GM19468 (cell line): ENCODE measurements around the gene PLK5.

ENCODE experiments used
- ATAC-seq: cut with Tn5 transposase; IDR thresholded peaks from one replicate; pipeline ENCODE4 v1.9.1; 2021; ENCODE audit warnings: mild to moderate bottlenecking, moderate library complexity, moderate number of reproducible peaks; ENCODE audit not compliant: unreplicated experiment; ENCODE audit errors: extremely low read depth

PLK5 gene

DNA sequence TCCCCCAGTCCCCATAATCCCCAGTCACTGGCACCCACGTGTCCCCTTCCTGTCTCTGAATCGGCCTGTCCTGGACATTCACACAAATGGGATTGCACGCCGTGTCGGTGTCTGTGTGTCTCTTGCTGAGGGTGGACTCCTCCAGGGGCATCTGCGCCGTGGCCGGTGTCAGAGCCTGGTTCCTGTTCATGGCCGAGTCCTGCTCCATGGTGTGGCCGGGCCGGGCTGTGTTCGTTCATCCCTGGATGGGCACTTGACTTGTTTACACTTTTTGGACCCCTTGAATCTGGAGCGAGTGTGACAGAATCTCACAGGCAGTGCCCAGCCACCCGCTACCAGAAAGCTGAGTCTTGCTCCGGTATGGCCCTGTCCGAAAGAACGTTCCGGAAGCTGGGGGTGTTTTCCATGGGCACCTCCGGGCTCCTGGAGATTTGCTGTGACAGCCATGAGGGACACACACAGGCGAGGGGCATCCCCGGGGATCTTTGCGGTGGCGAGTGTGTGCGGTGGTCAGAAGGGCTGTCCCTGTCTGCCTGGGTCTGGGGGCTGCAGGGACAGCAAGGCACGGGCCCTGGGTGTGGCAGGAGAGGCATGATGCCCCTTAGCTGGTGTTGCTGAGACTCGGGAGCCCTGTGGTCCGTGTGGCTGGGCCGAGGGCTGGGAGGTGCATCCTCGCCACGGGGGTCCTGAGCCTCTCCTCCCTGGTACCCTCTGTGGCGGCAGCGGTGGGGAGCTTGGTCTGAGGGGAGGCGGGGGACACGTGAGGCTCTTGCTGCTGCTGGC, 50.7 kb downstream of the PLK5 start:
- ATAC-seq = no peak

DNA sequence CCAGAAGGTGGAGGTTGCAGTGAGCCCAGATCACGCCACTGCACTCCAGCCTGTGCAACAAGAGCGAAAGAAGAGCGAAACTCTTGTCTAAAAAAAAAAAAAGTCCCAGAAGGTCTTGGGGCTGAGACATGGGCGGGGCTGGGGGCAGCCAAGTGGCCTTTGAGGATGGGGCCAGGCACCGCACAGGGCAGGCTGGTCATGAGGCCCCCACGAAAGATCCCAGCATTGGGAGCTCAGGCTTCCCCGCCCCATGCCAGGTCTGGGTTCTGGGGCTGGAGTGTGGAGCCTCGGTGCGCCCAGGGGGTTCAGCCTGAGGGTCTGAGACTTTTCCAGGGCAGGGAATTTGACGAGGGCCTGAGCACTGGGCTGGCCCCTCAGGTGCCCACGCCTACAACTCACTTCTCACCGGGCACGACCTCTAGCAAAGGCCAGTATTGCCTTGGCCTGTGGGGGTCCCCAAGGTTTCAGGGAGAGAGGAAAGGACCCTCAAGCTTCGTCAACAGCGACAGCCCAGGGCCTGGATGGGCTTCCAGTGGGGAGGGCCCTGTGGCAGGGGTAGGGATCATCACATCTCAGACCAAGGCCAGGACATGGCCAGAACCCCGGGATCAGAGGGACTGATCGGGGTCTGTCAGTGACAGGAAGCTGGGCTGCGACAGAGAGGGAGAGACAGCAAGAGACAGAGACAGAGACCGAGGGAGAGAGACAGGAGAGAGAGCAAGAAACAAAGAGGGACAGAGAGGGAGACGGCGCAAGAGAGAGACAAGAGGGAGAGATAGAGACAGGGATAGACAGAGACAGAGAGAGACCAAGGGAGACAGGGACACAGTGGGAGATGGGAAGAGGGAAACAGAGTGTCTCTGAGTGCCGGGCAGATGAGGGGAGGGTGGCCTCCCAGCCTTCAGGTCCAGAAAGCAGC, 51.7 kb downstream of the PLK5 start:
- no peak for ATAC-seq

- ATAC-seq = no peak
These were observed 52.6 kb downstream of the PLK5 start for GRCh38 chr19:1576242-1577089.

- ATAC-seq = no peak
These were observed 53.4 kb downstream of the PLK5 start for GRCh38 chr19:1577090-1577928.

DNA sequence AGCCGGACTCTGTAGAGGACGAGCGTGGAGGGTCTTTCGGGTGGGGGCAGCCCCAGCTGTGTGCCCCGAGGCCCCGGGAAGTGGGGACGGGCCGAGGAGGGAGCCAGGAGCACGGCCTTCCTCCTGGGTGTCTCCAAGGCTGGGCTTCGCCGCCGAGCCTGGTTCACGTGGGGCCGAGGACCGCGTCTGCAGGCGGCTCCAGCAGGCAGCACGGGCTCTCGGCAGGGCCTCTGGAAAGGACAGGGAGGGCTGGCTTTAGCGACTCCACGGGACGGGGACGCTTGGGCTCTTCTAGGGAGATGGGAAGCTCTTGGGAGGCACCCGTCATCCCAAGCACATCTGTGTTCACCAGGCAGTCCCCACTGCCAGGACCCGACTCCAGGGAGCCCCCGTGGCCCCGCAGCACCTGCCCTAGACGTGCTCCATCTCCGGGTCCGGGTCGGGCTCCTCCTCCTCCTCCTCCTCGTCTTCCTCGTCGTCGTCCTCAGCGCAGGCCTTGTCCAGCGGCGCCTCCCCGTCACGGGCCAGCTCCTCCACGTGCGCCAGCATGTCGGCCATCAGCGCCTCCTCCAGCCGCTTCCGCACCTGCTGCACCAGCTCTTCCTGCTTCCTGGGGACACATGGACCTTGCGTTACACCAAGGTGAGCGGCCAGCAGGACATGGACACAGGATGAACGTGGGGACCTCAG, 54.2 kb downstream of the PLK5 start:
- ATAC-seq = no peak

DNA sequence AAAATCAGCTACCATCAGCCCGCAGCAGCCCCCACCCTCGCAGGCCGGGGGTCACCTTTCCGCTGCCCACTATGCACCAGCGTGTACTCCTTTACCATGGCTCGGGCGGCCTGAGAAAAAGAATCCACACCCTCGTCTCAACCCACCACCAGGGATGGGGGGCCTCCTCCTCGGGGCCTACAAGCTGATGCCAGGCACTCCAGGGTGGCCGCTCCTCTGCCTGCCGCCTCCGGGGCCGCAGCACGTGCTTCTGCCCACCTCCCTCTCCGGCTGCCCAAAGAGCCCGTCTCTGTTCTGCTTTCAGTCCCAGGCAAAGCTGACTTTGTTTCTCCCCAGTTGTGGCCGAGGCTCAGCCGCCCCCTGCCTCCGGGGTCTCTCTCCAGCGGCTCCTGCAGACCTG, 55.3 kb downstream of the PLK5 start:
- ATAC-seq = no peak

- no peak for ATAC-seq
These were observed 56.5 kb downstream of the PLK5 start for GRCh38 chr19:1580382-1580781.

DNA sequence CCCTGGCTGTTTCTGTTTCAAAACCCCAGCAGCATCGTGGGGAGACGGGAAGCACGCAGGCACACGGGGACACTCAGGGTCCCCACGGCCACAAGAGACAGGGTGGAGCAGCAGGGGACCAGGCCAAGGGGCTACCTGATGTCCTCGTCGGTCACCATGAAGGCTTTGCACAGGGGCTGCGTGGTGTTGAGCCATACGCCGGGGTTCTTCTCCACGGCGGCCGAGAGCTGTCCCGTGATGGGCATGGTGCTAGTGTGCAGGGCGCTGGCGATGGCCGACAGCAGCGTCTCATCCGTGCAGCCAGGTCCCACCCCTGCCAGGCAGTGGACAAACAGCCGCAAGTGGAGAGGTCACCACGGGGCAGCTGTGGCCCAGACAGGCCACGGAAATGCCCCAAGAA, 57.1 kb downstream of the PLK5 start:
- ATAC-seq = no peak

- ATAC-seq = no peak
These were observed 58.3 kb downstream of the PLK5 start for GRCh38 chr19:1582201-1582600.

DNA sequence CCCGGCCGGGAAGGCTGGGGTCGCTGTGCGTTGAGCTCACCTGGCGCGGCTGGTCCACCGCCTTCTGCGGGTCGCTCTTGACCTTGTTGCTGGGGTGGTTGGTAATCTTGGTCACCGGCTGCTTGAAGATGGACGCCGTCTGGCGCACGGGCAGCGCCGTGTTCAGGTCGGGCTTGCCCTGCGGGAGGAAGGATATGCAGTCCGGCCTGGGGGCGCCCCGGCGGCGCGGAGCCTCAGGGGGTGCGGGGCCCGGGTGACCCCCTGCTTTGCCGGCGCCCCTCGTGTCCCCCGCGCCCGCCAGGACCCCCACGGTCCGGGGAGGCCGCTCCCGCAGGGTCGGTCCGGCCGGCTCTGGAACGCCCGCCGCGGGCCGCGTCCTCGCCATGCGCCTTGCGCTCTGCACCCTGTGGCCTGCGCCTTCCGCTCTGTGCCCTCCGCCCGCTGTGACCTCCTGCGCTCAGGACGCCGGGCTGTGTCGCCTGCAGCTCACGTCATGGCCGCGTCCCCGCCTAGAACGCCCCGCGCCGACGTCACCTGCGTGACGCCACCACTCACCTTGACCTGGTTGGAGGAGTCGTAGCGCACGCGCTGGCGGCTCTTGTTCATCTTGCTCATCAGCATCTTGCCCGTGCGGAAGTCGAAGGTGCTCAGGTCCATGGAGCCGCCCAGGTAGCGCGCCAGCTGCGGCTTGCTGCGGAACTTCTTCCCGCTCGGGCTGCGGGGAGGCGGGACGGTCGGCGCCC, 60.8 kb downstream of the PLK5 start:
- no peak for ATAC-seq

DNA sequence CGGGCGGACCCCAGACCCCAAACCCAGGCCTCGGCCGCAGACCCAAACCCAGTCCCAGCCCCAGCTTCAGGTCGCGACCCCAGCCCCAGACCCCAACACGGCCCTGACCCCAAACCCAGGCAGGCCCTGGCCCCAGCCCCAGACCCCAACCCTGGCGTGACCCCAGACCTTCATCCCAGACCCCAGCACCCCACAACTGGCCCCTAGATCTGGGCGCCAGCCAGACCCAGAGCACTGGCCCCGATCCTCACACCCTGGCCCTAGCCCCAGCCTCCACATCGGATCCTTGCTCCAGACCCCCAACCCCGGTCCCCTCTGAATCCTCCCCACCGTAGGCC, 61.3 kb downstream of the PLK5 start:
- ATAC-seq = no peak
